HG03342 (cell line): ENCODE measurements around the gene GSN.

Experiments
- ATAC-seq: cut with Tn5 transposase; IDR thresholded peaks from one replicate; pipeline ENCODE4 v1.9.1; 2021; ENCODE audit warnings: mild to moderate bottlenecking, moderate library complexity; ENCODE audit not compliant: unreplicated experiment

GSN gene

DNA sequence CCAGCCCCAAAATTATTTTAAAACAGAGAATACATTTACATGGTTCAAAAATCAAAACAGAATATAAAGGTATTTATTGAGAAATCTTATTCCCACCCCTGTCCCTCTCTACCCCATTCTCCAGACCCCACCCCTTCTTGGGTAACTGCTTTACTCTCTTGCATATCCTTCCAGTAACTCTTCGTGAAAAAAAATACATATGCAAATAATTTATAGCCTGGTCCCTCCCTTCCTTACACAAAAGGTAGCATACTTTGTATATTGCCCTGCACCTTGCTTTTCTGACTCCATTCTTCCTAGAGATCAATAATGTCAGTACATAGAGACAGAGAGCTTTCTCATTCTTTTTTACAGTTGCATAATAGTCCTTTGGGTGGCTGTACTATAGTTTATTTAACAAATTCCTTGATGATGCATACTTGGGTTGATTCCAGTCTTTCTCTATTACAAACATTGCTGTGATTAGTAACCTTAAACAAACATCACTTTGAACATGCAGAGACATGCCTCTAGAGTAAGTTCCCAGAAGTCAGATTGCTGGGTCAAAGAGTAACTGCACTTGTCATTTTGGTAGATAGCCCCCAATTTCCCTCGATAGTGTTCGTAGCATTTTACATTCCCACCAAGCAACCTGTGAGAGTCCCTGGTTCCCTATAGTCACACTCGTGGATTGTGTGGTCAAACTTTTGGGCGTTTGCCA is 54.2 kb downstream of the GSN start:
- no peak for ATAC-seq

DNA sequence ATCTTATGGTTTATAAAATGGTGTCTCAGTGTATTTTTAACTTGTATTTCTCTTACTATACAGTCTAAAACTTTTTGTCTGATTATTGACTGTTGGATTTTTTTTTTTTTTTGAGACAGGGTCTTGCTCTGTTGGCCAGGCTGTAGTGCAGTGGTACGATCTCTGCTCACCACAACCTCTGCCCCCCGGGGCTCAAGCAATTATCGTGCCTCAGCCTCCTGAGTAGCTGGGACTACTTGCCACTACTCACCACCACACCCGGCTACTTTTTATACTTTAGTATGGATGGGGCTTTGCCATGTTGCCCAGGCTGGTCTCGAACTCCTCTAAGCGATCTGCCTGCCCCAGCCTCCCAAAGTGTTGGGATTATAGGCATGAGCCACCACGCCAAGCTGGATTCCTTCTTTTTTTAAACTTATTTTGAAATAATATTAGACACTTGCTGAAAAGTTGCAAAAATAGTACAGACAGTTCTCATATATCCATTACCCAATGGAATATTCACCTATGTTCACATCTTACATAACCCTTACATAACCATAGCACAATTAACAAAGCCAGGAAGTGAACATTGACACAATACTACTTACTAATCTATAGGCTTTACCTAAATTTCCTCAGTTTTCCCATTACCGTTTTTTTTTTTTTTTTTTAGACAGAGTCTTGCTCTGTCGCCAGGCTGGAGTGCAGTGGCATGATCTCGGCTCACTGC is 54.9 kb downstream of the GSN start:
- no peak for ATAC-seq

DNA sequence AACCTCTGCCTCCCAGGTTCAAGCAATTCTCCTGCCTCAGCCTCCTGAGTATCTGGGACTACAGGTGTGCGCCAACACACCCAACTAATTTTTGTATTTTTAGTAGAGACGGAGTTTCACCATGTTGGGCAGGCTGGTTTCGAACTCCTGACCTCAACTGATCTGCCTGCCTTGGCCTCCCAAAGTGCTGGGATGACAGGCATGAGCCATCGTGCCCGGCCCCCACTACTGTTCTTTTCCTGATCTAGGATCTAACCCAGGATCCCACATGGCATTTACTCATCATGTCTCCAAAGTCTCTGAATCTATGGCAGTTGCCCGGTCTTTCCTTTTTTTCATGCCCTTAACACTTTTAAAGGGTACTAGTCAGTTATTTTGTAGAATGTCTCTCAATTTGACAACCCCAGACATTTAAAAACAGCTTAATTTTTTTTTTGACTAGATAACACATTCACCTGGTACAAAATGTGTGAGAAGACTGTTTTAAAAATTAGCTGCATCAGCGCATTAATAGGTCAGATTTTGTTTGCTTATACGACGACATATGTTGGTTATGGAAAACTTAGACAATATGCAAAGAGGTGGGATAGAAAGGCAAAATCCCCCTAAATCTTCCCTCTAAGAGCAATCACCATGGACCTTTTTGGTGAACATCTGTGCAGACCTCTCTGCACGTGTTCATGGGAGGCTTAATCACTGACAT is 55.6 kb downstream of the GSN start:
- ATAC-seq: no peak

DNA sequence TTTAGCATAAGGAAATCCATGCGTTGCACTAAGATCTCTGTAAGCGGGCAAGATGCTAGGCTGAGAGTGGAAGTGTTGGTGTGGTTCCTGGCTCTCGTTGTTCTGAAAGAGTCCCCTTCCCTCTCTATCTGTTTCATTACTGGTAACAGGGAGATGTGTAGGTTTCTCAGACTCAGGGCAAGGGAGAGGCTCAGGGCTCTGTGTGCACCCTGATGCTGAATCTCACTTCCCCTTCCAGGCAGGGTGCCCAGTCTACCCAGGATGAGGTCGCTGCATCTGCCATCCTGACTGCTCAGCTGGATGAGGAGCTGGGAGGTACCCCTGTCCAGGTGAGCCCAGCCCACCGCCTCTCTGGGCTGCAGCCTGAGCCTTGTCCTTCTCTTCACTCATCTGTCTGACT is 56.4 kb downstream of the GSN start:
- ATAC-seq: no peak

DNA sequence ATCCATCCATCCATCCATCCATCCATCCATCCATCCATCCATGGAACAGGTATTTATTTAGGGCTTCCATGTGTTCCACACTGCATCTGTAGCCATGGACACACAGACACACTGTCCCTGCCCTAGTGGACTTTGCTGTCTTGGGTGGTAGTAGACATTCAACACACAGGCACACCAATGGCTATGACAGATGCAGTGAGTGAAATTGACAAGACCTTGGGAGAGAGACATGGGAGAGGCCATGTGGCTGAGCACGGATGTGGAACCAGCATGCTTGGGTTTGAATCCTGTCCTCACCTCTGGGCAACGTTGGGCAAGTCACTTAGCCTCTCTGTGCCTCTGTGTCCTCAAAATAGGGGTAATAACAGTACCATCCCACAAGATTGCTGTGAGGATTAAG is 56.8 kb downstream of the GSN start:
- no peak for ATAC-seq

DNA sequence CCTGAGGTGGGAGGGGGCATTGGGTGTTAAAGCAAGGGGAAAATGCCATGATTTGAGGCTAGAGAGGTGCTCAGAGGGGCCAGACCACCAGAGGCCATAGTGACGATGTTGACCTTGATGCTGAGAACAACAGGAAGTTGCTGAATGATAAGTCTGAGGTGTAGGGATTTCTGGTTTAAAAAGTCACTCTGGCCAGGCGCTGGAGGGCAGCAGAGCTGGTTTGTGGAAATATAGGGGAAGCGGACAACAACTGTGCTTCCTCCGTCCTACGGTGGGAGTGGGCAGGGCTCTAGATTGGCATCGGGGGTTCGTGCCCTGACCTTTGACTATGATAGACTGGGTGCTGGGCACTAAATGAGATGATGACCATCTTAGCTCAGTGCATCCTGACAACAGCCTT is 57.4 kb downstream of the GSN start:
- ATAC-seq: no peak

DNA sequence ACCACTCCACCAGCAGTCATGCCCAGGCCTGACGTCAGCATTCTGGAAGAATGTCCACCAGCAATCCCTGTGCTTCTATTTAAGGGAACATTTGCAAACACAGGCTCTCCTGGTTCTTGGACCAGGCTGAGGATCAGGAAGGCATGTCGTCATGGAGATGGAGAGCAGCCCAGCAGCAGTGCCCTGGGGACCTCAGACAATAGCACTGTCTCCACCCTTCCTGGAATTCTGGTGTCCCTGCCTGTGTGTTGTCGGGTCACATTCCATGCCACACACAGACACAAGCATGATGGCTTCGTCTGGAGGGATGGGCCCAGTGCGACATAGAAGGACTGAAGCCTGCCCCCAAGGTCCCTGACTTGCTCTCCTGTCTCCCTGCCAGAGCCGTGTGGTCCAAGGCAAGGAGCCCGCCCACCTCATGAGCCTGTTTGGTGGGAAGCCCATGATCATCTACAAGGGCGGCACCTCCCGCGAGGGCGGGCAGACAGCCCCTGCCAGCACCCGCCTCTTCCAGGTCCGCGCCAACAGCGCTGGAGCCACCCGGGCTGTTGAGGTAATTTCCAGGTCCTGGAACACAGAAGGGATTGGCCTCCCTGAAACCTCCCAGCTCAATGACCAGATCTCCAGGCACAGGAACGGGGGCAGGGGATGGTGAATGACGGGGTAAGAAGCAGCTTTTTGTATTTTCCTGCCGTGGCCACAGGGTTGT is 58.3 kb downstream of the GSN start:
- ATAC-seq: no peak

DNA sequence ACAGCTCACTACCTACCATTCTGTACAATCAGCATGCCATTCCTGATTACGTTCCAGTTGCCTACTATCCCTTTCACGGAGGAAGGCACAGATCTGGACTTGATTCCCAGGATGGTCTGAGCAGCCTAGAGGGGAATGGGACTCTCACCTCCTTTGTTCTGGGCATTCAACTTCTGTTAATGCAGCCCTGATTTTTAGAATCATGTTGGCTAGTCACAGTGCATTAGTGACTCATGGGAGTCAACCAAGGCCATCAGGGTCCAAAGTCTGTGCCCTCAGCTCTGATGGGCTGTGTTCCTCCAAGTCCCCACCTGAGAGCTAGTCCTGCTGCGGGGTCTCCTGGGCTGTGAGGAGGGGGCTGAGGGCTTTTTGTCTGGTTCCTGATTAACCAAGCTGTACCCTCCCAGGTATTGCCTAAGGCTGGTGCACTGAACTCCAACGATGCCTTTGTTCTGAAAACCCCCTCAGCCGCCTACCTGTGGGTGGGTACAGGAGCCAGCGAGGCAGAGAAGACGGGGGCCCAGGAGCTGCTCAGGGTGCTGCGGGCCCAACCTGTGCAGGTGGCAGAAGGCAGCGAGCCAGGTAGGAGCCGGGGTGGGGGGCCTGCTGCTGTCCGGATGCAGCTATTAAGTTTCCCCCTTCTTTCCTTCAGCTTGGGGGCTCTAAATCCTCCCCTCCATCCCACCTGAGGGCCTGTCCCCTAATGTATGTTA is 59.1 kb downstream of the GSN start:
- no peak for ATAC-seq

DNA sequence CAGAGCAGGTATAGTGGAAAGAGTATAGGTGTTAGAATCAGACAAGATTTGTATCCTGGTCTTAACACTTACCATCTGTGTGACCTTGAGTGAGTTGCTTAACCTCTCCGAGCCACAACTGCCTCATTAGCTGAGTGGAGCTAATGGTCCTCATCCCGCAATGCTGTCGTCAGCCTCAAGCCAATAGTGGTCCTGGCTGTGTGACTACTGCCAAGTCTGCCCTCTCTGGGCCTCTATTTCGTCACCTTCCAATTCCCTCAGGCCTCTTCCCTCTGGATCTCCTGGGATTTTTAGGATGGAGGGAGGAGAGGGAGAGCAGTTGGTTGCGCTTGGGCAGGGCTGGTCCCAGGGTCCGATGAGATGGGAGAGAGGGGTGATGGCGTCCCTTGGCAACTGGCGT is 60.5 kb downstream of the GSN start:
- no peak for ATAC-seq

DNA sequence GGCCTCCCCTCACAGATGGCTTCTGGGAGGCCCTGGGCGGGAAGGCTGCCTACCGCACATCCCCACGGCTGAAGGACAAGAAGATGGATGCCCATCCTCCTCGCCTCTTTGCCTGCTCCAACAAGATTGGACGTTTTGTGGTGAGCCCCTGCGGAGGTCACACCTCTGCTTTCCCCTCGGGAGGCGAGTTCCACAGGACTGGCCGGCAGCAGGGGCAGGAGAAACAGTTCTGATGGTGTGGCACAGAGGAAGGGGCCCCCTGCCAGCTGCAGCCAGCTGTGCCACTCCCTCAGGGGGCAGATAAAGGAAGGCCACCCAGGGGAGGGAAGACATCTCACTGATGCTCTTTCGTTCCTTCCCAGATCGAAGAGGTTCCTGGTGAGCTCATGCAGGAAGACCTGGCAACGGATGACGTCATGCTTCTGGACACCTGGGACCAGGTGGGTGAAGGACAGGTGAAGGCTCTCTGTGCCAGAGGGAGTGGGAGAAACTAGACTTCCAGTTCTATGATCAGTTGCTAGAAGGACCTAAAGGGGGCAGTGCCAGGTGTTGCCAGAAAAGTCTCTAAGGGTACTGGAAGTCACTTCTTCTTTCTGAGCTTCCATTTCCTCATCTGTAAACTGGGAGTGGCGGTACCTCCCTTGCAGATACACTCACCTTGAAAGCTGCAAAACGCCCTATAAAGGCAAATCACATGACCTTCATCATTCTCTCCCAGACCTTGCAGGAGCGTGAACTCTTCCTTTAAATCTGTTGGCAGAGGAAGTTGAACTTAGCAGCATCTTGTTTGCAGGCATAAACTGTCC is 61.1 kb downstream of the GSN start:
- no peak for ATAC-seq

DNA sequence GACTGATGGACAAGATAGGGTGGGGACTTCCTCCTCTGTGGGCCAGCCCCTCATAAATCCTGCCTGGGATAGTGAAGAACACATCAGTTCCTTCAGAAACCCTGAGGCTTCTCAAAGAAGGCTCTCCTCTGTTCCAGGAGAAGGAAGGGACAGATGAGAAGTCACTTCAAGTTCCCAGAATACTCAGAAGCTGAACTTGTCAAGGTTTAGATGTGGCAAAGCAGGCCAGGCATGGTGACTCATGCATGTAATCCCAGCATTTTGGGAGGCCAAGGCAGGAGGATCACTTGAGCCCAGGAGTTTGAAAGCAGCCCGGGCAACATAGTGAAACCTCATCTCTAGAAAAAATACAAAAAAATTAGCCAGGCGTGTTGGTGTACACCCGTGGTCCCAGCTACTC is 63.6 kb downstream of the GSN start:
- ATAC-seq: no peak

DNA sequence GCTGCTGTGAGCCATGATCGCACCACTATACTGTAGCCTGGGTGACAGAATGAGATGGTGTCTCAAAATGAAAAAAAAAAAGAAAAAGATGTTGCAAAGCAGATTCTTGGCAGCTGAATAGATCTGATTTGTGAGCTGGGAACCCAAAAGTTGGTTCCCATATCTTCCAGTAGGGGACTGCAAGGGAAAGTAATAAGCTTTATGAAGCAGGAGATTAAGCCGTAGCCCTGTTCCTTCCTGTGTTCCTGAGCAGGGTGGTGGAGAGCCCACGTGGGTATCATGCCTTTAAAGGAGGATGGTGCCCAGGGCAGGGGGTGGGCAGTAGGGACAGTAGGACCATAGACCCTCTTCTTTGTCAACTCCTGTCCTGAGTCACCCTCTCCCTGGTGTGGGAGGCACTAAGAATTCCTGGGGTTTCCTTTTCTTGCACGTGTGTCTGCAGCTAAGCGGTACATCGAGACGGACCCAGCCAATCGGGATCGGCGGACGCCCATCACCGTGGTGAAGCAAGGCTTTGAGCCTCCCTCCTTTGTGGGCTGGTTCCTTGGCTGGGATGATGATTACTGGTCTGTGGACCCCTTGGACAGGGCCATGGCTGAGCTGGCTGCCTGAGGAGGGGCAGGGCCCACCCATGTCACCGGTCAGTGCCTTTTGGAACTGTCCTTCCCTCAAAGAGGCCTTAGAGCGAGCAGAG is 64.2 kb downstream of the GSN start:
- ATAC-seq: no peak

DNA sequence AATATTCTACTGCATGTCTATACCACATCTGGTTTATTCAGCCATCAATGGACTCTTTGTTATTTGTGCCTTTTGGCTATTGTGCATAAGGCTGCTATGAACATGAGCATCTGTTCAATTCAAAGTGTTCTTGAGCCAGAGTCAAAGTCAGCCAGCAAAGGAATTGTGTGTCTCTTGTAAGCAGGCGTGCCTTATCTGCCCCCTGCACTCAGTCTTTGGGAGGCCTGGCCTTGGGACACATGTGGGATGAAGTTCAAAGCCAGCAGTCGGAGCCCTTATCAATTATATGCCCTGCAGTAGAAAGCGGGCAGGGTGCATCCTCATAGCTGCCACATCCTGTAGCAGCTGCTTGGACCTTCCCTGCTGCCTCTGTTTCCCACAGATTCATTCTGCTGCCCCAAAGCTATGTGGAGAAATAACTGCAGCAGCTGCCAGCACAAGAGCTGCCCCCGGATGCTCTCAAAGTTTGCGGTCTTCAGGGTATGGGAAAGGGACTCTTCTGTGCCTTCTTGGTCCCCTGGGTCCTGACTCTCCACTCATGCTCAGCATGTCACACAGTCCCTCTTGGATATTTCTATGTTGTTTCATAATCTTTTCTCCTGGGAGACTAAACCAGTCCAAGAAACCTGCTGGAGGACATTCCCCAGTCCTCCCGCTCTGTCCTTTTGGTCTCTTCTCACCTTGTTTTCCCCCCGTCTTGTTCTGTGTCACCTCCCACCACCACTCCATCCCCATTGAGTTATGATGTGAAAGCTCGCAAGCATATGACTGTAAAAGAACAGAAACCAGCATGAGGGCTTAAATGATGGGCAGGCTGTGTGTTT is 66.2 kb downstream of the GSN start:
- no peak for ATAC-seq

DNA sequence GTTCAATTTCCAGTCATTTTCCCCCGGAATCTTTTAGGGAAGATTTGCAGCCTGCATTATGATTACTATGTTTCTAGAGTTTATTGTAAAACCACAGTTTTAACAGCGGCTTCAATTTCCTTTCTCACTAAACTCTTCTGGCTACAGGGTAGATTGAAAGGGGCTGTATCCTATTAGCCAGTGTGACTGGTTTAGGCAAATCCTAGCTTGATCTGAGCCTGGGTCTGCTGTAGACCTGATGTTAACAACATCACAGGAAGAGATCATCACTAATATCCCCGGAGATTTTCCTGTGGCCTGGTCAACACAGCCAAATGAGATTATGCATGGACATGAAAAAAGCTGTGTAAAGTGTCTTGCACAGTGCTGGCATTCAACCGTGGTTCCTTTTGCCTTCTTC is 68.7 kb downstream of the GSN start:
- no peak for ATAC-seq

DNA sequence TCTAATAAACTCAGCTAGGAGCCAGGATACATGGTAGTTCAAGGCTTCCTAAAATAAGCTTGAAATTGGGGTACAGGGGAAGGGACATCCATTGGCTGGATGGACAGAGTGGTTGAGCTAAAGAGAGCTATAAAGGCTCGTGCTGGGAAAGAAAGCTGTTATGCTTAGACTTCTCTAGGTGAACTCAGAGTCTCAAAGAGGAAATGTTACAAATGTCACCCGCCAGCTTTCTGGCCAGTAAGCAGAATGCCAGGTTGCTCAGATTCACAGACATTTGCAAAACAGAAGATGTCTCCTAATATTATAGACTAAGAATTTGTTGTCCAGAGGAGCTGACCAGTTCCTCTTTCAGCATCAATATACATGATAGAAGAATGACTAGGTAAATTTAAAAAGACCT is 71.5 kb downstream of the GSN start:
- no peak for ATAC-seq

DNA sequence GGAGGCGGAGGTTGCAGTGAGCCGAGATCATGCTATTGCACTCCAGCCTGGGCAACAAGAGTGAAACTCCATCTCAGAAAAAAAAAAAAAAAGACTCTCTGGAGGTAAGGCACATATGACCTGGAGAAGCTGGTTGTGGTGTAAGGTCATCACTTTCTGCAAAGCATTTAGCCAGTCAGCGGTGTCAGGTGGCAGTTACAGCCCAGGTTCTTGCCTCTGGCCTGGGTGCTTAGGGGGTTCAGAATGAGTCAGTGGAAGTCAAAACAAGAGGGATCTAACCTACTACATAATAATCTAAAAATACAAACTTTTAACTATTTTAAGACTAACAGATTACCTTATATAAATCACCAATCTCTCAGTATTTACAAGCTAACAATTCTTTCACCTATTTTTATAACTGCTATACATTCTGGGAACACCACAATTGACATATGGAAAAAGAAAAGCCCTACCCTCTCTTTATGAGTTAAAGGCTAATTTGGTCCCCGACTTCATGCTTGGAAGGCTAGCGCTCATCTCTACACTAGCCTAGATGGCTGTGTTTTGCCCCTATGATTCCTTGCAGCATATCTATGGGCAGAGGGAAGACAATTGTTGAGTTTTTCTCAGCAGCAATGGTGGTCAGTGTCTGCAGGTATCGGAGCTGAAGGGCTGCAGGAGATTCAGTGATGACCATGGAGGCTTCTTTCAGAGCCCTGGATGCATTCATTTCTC is 72.9 kb downstream of the GSN start:
- ATAC-seq: peak; percentile 87

DNA sequence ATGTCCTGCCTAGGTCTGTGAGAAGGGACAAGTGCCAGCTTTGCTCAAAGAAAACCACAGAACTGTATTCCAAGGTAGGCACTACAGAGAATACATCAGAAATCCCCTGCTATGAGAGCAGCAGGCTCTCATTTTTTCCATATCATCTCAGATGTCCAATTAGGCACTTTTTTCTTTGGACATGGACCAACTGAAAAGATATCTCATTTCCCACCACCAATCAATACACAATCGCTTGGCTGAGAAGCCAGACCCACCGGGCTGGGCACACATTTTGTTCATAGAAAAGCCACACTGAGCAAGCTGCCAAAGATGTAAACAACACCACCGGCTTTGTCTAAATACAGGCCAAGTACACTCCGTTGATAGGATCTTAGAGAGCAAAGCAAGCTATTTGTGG is 76.2 kb downstream of the GSN start:
- ATAC-seq: no peak

DNA sequence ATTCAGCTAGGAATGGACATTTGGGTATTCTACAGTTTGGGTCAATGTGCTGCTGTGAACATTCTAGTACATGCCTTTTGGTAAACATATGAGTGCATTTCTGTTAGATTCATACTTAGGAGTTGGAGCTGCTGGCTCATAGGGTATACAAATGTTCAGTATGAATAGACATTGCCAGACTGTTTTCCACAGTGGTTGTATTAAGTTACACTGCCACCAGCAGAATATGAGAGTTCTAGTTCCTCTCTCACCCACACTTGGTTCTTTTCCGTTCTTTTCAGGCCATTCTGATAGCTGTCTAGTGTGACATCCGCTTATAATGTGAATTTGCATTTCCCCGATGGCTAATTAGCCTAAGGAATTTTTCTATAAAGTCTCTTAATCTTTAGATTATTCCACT is 77.1 kb downstream of the GSN start:
- no peak for ATAC-seq
